ENCODE results near the gene MYO1B.

Gene MYO1B

DNA sequence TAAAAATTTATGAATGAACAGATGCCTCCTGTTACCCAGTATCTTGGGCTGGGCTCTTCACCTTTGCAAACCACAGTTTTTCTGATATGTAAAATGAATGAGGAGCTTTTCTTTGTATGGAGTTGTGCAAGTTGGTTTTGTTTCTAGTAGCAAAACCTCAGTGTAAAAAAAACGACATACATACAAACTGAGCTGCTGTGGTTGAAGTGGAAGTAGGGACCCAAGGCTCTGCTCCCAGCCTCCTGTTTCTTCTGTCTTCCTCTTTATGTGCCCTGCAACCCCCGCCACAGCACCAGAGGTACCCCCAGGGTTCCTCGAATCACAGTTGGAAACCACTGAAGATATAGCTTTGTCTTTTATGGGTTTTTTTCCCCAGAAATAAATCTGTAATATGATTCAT, 118.1 kb downstream of the MYO1B start:
- no peak overlapping the region for H3K27ac ChIP-seq (ENCODE audit: low read depth in 2 of 2, low read length in 2 of 2)
- H3K27me3 ChIP-seq (ENCODE audit: control insufficient read depth in 2 of 2, insufficient read depth in 2 of 2, low read length in 2 of 2) = no peaks in the 10 kb centered on the region
- H3K36me3 ChIP-seq (ENCODE audit: control insufficient read depth in 2 of 2, insufficient read depth in 2 of 2, low read length in 2 of 2) = peaks cover 2 to 10% of the 10 kb centered on the region in 2 donors
- peaks cover 0 to 2% of the 10 kb centered on the region in 2 donors for H3K4me1 ChIP-seq (ENCODE audit: control insufficient read depth in 2 of 2, insufficient read depth in 2 of 2, low read length in 2 of 2)
- no peaks in the 10 kb centered on the region for H3K9me3 ChIP-seq (ENCODE audit: control insufficient read depth in 2 of 2, low read length in 2 of 2)
- H3K9ac ChIP-seq (ENCODE audit: low read depth in 1 of 2, low read length in 2 of 2) = no peak overlapping the region
- H3K4me3 ChIP-seq (ENCODE audit: low read length in 2 of 2) = no peak overlapping the region

- H3K27ac ChIP-seq (ENCODE audit: low read depth in 2 of 2, low read length in 2 of 2) = no peak overlapping the region
- no peaks in the 10 kb centered on the region for H3K9me3 ChIP-seq (ENCODE audit: control insufficient read depth in 2 of 2, low read length in 2 of 2)
- H3K27me3 ChIP-seq (ENCODE audit: control insufficient read depth in 2 of 2, insufficient read depth in 2 of 2, low read length in 2 of 2) = no peaks in the 10 kb centered on the region
- no peak overlapping the region for H3K4me3 ChIP-seq (ENCODE audit: low read length in 2 of 2)
- no peak overlapping the region for H3K9ac ChIP-seq (ENCODE audit: low read depth in 1 of 2, low read length in 2 of 2)
- H3K36me3 ChIP-seq (ENCODE audit: control insufficient read depth in 2 of 2, insufficient read depth in 2 of 2, low read length in 2 of 2) = peaks cover 2 to 10% of the 10 kb centered on the region in 2 donors
- peaks cover 0 to 2% of the 10 kb centered on the region in 2 donors for H3K4me1 ChIP-seq (ENCODE audit: control insufficient read depth in 2 of 2, insufficient read depth in 2 of 2, low read length in 2 of 2)
Measured at GRCh38 chr2:191365089-191365488, 119.9 kb downstream of the MYO1B start.

DNA sequence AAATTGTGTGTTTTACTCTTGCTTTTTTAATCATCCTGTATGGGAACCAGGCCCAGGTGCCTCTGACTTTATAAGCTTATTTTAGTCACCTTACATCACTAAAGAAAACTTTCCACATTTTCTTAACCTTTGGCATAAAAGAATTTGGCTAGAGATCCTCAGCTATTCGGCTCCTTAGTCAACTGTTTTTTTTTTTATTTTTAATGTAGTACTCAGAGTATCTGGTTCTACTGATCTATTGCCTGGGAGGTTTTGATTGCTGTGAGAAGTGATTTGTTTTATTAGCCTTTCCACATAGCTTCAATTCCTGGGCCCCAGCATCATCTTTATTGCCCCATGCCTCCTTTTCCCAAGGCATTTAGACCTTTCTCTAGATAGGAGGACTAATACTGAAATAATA, 121.0 kb downstream of the MYO1B start:
- no peaks in the 10 kb centered on the region for H3K9me3 ChIP-seq (ENCODE audit: control insufficient read depth in 2 of 2, low read length in 2 of 2)
- H3K36me3 ChIP-seq (ENCODE audit: control insufficient read depth in 2 of 2, insufficient read depth in 2 of 2, low read length in 2 of 2) = peaks cover 2 to 8% of the 10 kb centered on the region in 2 donors
- no peaks in the 10 kb centered on the region for H3K27me3 ChIP-seq (ENCODE audit: control insufficient read depth in 2 of 2, insufficient read depth in 2 of 2, low read length in 2 of 2)
- no peak overlapping the region for H3K9ac ChIP-seq (ENCODE audit: low read depth in 1 of 2, low read length in 2 of 2)
- peaks cover 0 to 2% of the 10 kb centered on the region in 2 donors for H3K4me1 ChIP-seq (ENCODE audit: control insufficient read depth in 2 of 2, insufficient read depth in 2 of 2, low read length in 2 of 2)
- H3K4me3 ChIP-seq (ENCODE audit: low read length in 2 of 2) = no peak overlapping the region
- no peak overlapping the region for H3K27ac ChIP-seq (ENCODE audit: low read depth in 2 of 2, low read length in 2 of 2)

GRCh38 chr2:191369034-191369433, 123.8 kb downstream of the MYO1B start:
- Histone ChIP-seq H3K4me1 (ENCODE audit: control insufficient read depth in 2 of 2, insufficient read depth in 2 of 2, low read length in 2 of 2) (peaks cover 0 to 2% of the 10 kb centered on the region in 2 donors), H3K27me3 (ENCODE audit: control insufficient read depth in 2 of 2, insufficient read depth in 2 of 2, low read length in 2 of 2) (no peaks in the 10 kb centered on the region), H3K9ac (ENCODE audit: low read depth in 1 of 2, low read length in 2 of 2) (no peak overlapping the region), H3K4me3 (ENCODE audit: low read length in 2 of 2) (no peak overlapping the region), H3K27ac (ENCODE audit: low read depth in 2 of 2, low read length in 2 of 2) (no peak overlapping the region), H3K36me3 (ENCODE audit: control insufficient read depth in 2 of 2, insufficient read depth in 2 of 2, low read length in 2 of 2) (peaks cover 4 to 6% of the 10 kb centered on the region in 2 donors), H3K9me3 (ENCODE audit: control insufficient read depth in 2 of 2, low read length in 2 of 2) (no peaks in the 10 kb centered on the region)

GRCh38 chr2:191374366-191374765, 129.2 kb downstream of the MYO1B start:
- Histone ChIP-seq H3K4me3 (ENCODE audit: low read length in 2 of 2) (no peak overlapping the region), H3K4me1 (ENCODE audit: control insufficient read depth in 2 of 2, insufficient read depth in 2 of 2, low read length in 2 of 2) (peaks cover 0 to 5% of the 10 kb centered on the region in 2 donors), H3K27me3 (ENCODE audit: control insufficient read depth in 2 of 2, insufficient read depth in 2 of 2, low read length in 2 of 2) (no peaks in the 10 kb centered on the region), H3K9me3 (ENCODE audit: control insufficient read depth in 2 of 2, low read length in 2 of 2) (no peaks in the 10 kb centered on the region), H3K27ac (ENCODE audit: low read depth in 2 of 2, low read length in 2 of 2) (no peak overlapping the region), H3K36me3 (ENCODE audit: control insufficient read depth in 2 of 2, insufficient read depth in 2 of 2, low read length in 2 of 2) (peaks cover 0 to 4% of the 10 kb centered on the region in 2 donors), H3K9ac (ENCODE audit: low read depth in 1 of 2, low read length in 2 of 2) (no peak overlapping the region)

GRCh38 chr2:191374939-191375338, 129.7 kb downstream of the MYO1B start:
- H3K4me3 ChIP-seq (ENCODE audit: low read length in 2 of 2) = no peak overlapping the region
- no peak overlapping the region for H3K9ac ChIP-seq (ENCODE audit: low read depth in 1 of 2, low read length in 2 of 2)
- peaks cover 0 to 4% of the 10 kb centered on the region in 2 donors for H3K36me3 ChIP-seq (ENCODE audit: control insufficient read depth in 2 of 2, insufficient read depth in 2 of 2, low read length in 2 of 2)
- no peak overlapping the region for H3K27ac ChIP-seq (ENCODE audit: low read depth in 2 of 2, low read length in 2 of 2)
- peaks cover 0 to 5% of the 10 kb centered on the region in 2 donors for H3K4me1 ChIP-seq (ENCODE audit: control insufficient read depth in 2 of 2, insufficient read depth in 2 of 2, low read length in 2 of 2)
- no peaks in the 10 kb centered on the region for H3K27me3 ChIP-seq (ENCODE audit: control insufficient read depth in 2 of 2, insufficient read depth in 2 of 2, low read length in 2 of 2)
- H3K9me3 ChIP-seq (ENCODE audit: control insufficient read depth in 2 of 2, low read length in 2 of 2) = no peaks in the 10 kb centered on the region

GRCh38 chr2:191376981-191377629, 131.9 kb downstream of the MYO1B start:
- no peaks in the 10 kb centered on the region for H3K36me3 ChIP-seq (ENCODE audit: control insufficient read depth in 2 of 2, insufficient read depth in 2 of 2, low read length in 2 of 2)
- no peak overlapping the region for H3K9ac ChIP-seq (ENCODE audit: low read depth in 1 of 2, low read length in 2 of 2)
- no peak overlapping the region for H3K4me3 ChIP-seq (ENCODE audit: low read length in 2 of 2)
- H3K27me3 ChIP-seq (ENCODE audit: control insufficient read depth in 2 of 2, insufficient read depth in 2 of 2, low read length in 2 of 2) = no peaks in the 10 kb centered on the region
- H3K27ac ChIP-seq (ENCODE audit: low read depth in 2 of 2, low read length in 2 of 2) = peak overlapping the region; percentile 5 to 54
- H3K4me1 ChIP-seq (ENCODE audit: control insufficient read depth in 2 of 2, insufficient read depth in 2 of 2, low read length in 2 of 2) = peaks cover 0 to 5% of the 10 kb centered on the region in 2 donors
- no peaks in the 10 kb centered on the region for H3K9me3 ChIP-seq (ENCODE audit: control insufficient read depth in 2 of 2, low read length in 2 of 2)

DNA sequence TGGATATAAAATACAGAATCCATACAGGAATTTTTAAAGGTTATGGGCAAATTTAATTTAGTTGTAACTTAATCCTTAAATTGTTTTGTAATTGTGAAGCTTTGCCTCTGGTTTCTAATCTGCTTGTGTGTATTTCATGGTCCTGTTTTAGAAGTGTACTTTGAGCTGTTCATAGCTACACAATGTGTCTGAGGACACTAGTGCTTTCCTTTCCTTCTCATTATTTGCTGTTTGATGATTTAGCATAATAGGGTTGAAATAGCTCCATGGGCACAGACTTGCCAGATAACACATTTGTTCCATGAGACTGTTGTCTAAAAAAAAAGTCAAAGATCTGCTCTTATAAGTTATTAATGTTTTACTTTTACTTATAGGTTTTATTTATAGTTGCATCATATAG, 134.2 kb downstream of the MYO1B start:
- Histone ChIP-seq H3K9me3 (ENCODE audit: control insufficient read depth in 2 of 2, low read length in 2 of 2) (no peaks in the 10 kb centered on the region), H3K9ac (ENCODE audit: low read depth in 1 of 2, low read length in 2 of 2) (no peak overlapping the region), H3K36me3 (ENCODE audit: control insufficient read depth in 2 of 2, insufficient read depth in 2 of 2, low read length in 2 of 2) (no peaks in the 10 kb centered on the region), H3K27me3 (ENCODE audit: control insufficient read depth in 2 of 2, insufficient read depth in 2 of 2, low read length in 2 of 2) (no peaks in the 10 kb centered on the region), H3K4me1 (ENCODE audit: control insufficient read depth in 2 of 2, insufficient read depth in 2 of 2, low read length in 2 of 2) (peaks cover 3 to 15% of the 10 kb centered on the region in 2 donors), H3K4me3 (ENCODE audit: low read length in 2 of 2) (no peak overlapping the region), H3K27ac (ENCODE audit: low read depth in 2 of 2, low read length in 2 of 2) (no peak overlapping the region)

GRCh38 chr2:191382801-191383200, 137.6 kb downstream of the MYO1B start:
- H3K27ac ChIP-seq (ENCODE audit: low read depth in 2 of 2, low read length in 2 of 2) = peak overlapping the region in 1 of 2 donors; percentile 63
- no peaks in the 10 kb centered on the region for H3K27me3 ChIP-seq (ENCODE audit: control insufficient read depth in 2 of 2, insufficient read depth in 2 of 2, low read length in 2 of 2)
- no peak overlapping the region for H3K4me3 ChIP-seq (ENCODE audit: low read length in 2 of 2)
- H3K36me3 ChIP-seq (ENCODE audit: control insufficient read depth in 2 of 2, insufficient read depth in 2 of 2, low read length in 2 of 2) = peaks cover 3 to 12% of the 10 kb centered on the region in 2 donors
- peaks cover 3 to 13% of the 10 kb centered on the region in 2 donors for H3K4me1 ChIP-seq (ENCODE audit: control insufficient read depth in 2 of 2, insufficient read depth in 2 of 2, low read length in 2 of 2)
- no peak overlapping the region for H3K9ac ChIP-seq (ENCODE audit: low read depth in 1 of 2, low read length in 2 of 2)
- no peaks in the 10 kb centered on the region for H3K9me3 ChIP-seq (ENCODE audit: control insufficient read depth in 2 of 2, low read length in 2 of 2)

DNA sequence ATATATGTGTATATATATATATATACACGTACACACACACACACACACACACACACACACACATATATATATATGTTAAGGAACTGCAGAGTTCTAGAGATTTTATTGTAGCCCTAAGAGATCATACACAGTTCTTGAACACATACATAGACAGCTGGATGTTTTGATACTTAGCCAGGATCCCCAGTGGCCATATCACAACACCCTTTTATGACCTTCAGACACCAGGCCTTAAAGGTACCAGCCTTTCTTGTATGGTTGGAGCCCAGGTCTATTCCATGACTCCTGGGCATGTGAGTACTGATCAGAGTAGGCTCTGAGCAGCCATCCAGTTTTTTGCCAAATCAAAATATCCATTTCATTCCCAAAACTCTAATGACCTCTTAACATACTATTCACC, 138.3 kb downstream of the MYO1B start:
- Histone ChIP-seq H3K27ac (ENCODE audit: low read depth in 2 of 2, low read length in 2 of 2) (no peak overlapping the region), H3K36me3 (ENCODE audit: control insufficient read depth in 2 of 2, insufficient read depth in 2 of 2, low read length in 2 of 2) (peaks cover 3 to 12% of the 10 kb centered on the region in 2 donors), H3K27me3 (ENCODE audit: control insufficient read depth in 2 of 2, insufficient read depth in 2 of 2, low read length in 2 of 2) (no peaks in the 10 kb centered on the region), H3K9ac (ENCODE audit: low read depth in 1 of 2, low read length in 2 of 2) (no peak overlapping the region), H3K4me1 (ENCODE audit: control insufficient read depth in 2 of 2, insufficient read depth in 2 of 2, low read length in 2 of 2) (peaks cover 3 to 13% of the 10 kb centered on the region in 2 donors), H3K4me3 (ENCODE audit: low read length in 2 of 2) (no peak overlapping the region), H3K9me3 (ENCODE audit: control insufficient read depth in 2 of 2, low read length in 2 of 2) (no peaks in the 10 kb centered on the region)
